Karpas-422 (cell line): ENCODE measurements around the gene COL19A1. TPM values are rescaled to one million over a fixed set of nuclear protein-coding genes. Genes with fewer than 3 reads are reported as not detected.

Experiments used
- DNase-seq: peaks from one replicate; pipeline ENCODE4 v3.0.0-alpha.2; 2015
- H2AFZ ChIP-seq: fragments of 200-600 bp; sonication (generic); 2 replicates; pipeline ENCODE4 v1.6.1; 2014; ENCODE audit warnings: antibody characterized with exemption, low read length, mixed read lengths
- H3K27ac ChIP-seq: fragments of 200-600 bp; sonication (generic); 2 replicates; pipeline ENCODE4 v1.5.1; 2014; ENCODE audit warnings: mild to moderate bottlenecking, low read length, moderate library complexity
- H3K27me3 ChIP-seq: fragments of 200-600 bp; sonication (generic); 2 replicates; pipeline ENCODE4 v1.6.1; 2014; ENCODE audit warnings: low read length, mixed read lengths
- H3K36me3 ChIP-seq: fragments of 200-600 bp; sonication (generic); 2 replicates; pipeline ENCODE4 v1.6.1; 2014; ENCODE audit warnings: low read length, mixed read lengths; ENCODE audit not compliant: insufficient read depth
- H3K4me1 ChIP-seq: fragments of 200-600 bp; sonication (generic); 2 replicates; pipeline ENCODE4 v1.6.1; 2014; ENCODE audit warnings: mild to moderate bottlenecking, low read length, mixed read lengths
- H3K4me2 ChIP-seq: fragments of 200-600 bp; sonication (generic); 2 replicates; pipeline ENCODE4 v1.6.1; 2014; ENCODE audit warnings: low read length, low read depth, mild to moderate bottlenecking; ENCODE audit not compliant: poor library complexity, severe bottlenecking
- H3K4me3 ChIP-seq: fragments of 200-600 bp; sonication (generic); 2 replicates; pipeline ENCODE4 v1.5.1; 2014; ENCODE audit warnings: mild to moderate bottlenecking, antibody characterized with exemption, low read length, mixed read lengths
- H3K79me2 ChIP-seq: fragments of 200-600 bp; sonication (generic); 2 replicates; pipeline ENCODE4 v1.6.1; 2014; ENCODE audit warnings: mild to moderate bottlenecking, low read length, mixed read lengths
- H3K9ac ChIP-seq: fragments of 200-600 bp; sonication (generic); 2 replicates; pipeline ENCODE4 v1.6.0; 2014; ENCODE audit warnings: low read length
- H3K9me2 ChIP-seq: fragments of 200-600 bp; sonication (generic), shearing (Covaris generic); replicated peaks from 2 replicates; pipeline ENCODE4 v1.6.0; 2014; ENCODE audit warnings: mild to moderate bottlenecking, low read length, moderate library complexity; ENCODE audit not compliant: insufficient read depth
- H3K9me3 ChIP-seq: fragments of 300-700, 200-600 bp; sonication (generic); 2 replicates; pipeline ENCODE4 v1.6.1; 2014; ENCODE audit warnings: low read length, mixed read lengths
- H4K20me1 ChIP-seq: fragments of 200-600 bp; sonication (generic); 2 replicates; pipeline ENCODE4 v1.6.1; 2014; ENCODE audit warnings: mild to moderate bottlenecking, antibody characterized with exemption, low read length, low read depth; ENCODE audit not compliant: insufficient read depth
- total RNA-seq: library from RNA; depleted of rRNA; stranded (reverse); fragments of >200 nt; shearing (Covaris generic); gene quantifications from 2 replicates; pipeline ENCODE4 v1.2.3, GENCODE V29; 2014; ENCODE audit warnings: low replicate concordance

Gene COL19A1
- total RNA-seq, 1 experiment from 2014 or later, result not detected

- Histone ChIP-seq H3K4me3 (no peak overlapping the region), H2AFZ (no peak overlapping the region), H3K9me3 (no peaks in the 10 kb centered on the region), H3K27ac (no peak overlapping the region), H4K20me1 (no peaks in the 10 kb centered on the region), H3K4me2 (no peak overlapping the region), H3K27me3 (no peaks in the 10 kb centered on the region), H3K9ac (no peak overlapping the region), H3K4me1 (no peaks in the 10 kb centered on the region), H3K9me2 (no peaks in the 10 kb centered on the region), H3K79me2 (no peaks in the 10 kb centered on the region), H3K36me3 (no peaks in the 10 kb centered on the region)
- no peak for DNase-seq
Observed at GRCh38 chr6:70134542-70134941, 268.2 kb downstream of the COL19A1 start.

- no peak overlapping the region for H3K4me2 ChIP-seq
- no peaks in the 10 kb centered on the region for H3K79me2 ChIP-seq
- H3K27me3 ChIP-seq, result no peaks in the 10 kb centered on the region
- no peaks in the 10 kb centered on the region for H3K4me1 ChIP-seq
- H3K27ac ChIP-seq, result no peak overlapping the region
- no peak overlapping the region for H3K4me3 ChIP-seq
- no peaks in the 10 kb centered on the region for H3K9me3 ChIP-seq
- no peak for DNase-seq
- H3K36me3 ChIP-seq, result no peaks in the 10 kb centered on the region
- H3K9me2 ChIP-seq, result no peaks in the 10 kb centered on the region
- no peak overlapping the region for H3K9ac ChIP-seq
- no peak overlapping the region for H2AFZ ChIP-seq
- no peaks in the 10 kb centered on the region for H4K20me1 ChIP-seq
Observed at GRCh38 chr6:70135219-70136160, 269.1 kb downstream of the COL19A1 start.

- Histone ChIP-seq H3K9me2 (no peaks in the 10 kb centered on the region), H3K27ac (no peak overlapping the region), H3K4me1 (no peaks in the 10 kb centered on the region), H4K20me1 (no peaks in the 10 kb centered on the region), H3K79me2 (no peaks in the 10 kb centered on the region), H2AFZ (no peak overlapping the region), H3K9ac (no peak overlapping the region), H3K27me3 (no peaks in the 10 kb centered on the region), H3K4me2 (no peak overlapping the region), H3K4me3 (no peak overlapping the region), H3K9me3 (no peaks in the 10 kb centered on the region), H3K36me3 (no peaks in the 10 kb centered on the region)
- no peak for DNase-seq
Observed at GRCh38 chr6:70136996-70137395, 270.6 kb downstream of the COL19A1 start.

GRCh38 chr6:70140496-70140895 is 274.1 kb downstream of the COL19A1 start:
- no peak overlapping the region for H3K4me2 ChIP-seq
- no peaks in the 10 kb centered on the region for H3K79me2 ChIP-seq
- H3K9me3 ChIP-seq, result no peaks in the 10 kb centered on the region
- no peaks in the 10 kb centered on the region for H3K36me3 ChIP-seq
- H3K9ac ChIP-seq, result no peak overlapping the region
- H3K27me3 ChIP-seq, result no peaks in the 10 kb centered on the region
- no peak overlapping the region for H3K27ac ChIP-seq
- H3K4me1 ChIP-seq, result no peaks in the 10 kb centered on the region
- no peak overlapping the region for H2AFZ ChIP-seq
- no peak overlapping the region for H3K4me3 ChIP-seq
- DNase-seq, result no peak
- no peaks in the 10 kb centered on the region for H3K9me2 ChIP-seq
- H4K20me1 ChIP-seq, result no peaks in the 10 kb centered on the region

GRCh38 chr6:70142034-70142433 is 275.7 kb downstream of the COL19A1 start:
- Histone ChIP-seq H3K9ac (no peak overlapping the region), H3K79me2 (no peaks in the 10 kb centered on the region)

GRCh38 chr6:70145178-70145577 is 278.8 kb downstream of the COL19A1 start:
- H3K27ac ChIP-seq, result no peak overlapping the region
- no peak for DNase-seq
- H3K9ac ChIP-seq, result no peak overlapping the region
- H3K9me2 ChIP-seq, result no peaks in the 10 kb centered on the region
- no peaks in the 10 kb centered on the region for H3K27me3 ChIP-seq
- no peaks in the 10 kb centered on the region for H4K20me1 ChIP-seq
- H2AFZ ChIP-seq, result no peak overlapping the region
- no peak overlapping the region for H3K4me3 ChIP-seq
- no peaks in the 10 kb centered on the region for H3K79me2 ChIP-seq
- H3K4me2 ChIP-seq, result no peak overlapping the region
- H3K4me1 ChIP-seq, result no peaks in the 10 kb centered on the region
- no peaks in the 10 kb centered on the region for H3K9me3 ChIP-seq
- H3K36me3 ChIP-seq, result no peaks in the 10 kb centered on the region

More at GRCh38 chr6:70142034-70142433, 275.7 kb downstream of the COL19A1 start:
- Histone ChIP-seq H3K4me1 (no peaks in the 10 kb centered on the region), H3K36me3 (no peaks in the 10 kb centered on the region), H2AFZ (no peak overlapping the region), H3K27me3 (no peaks in the 10 kb centered on the region), H3K9me2 (no peaks in the 10 kb centered on the region), H4K20me1 (no peaks in the 10 kb centered on the region), H3K9me3 (no peaks in the 10 kb centered on the region), H3K4me3 (no peak overlapping the region), H3K27ac (no peak overlapping the region), H3K4me2 (no peak overlapping the region)
- DNase-seq, result no peak

GRCh38 chr6:70149209-70149788 is 282.9 kb downstream of the COL19A1 start:
- Histone ChIP-seq H3K9me3 (no peaks in the 10 kb centered on the region), H3K9ac (no peak overlapping the region), H3K79me2 (no peaks in the 10 kb centered on the region), H3K4me3 (no peak overlapping the region), H3K27me3 (no peaks in the 10 kb centered on the region), H3K4me1 (no peaks in the 10 kb centered on the region), H3K9me2 (no peaks in the 10 kb centered on the region), H3K4me2 (no peak overlapping the region), H3K27ac (no peak overlapping the region), H3K36me3 (no peaks in the 10 kb centered on the region), H2AFZ (no peak overlapping the region), H4K20me1 (no peaks in the 10 kb centered on the region)
- no peak for DNase-seq

- Histone ChIP-seq H3K9me3 (no peaks in the 10 kb centered on the region), H3K4me2 (no peak overlapping the region), H3K27me3 (no peaks in the 10 kb centered on the region), H3K27ac (no peak overlapping the region), H3K9ac (no peak overlapping the region), H3K36me3 (no peaks in the 10 kb centered on the region), H3K9me2 (no peaks in the 10 kb centered on the region), H4K20me1 (no peaks in the 10 kb centered on the region), H3K79me2 (no peaks in the 10 kb centered on the region), H2AFZ (no peak overlapping the region), H3K4me1 (no peaks in the 10 kb centered on the region), H3K4me3 (no peak overlapping the region)
- DNase-seq, result no peak
Observed at GRCh38 chr6:70150521-70150920, 284.2 kb downstream of the COL19A1 start.
